Stimulated activated naive CD8-positive, alpha-beta T cell treated with anti-CD3 and anti-CD28 coated beads, Interleukin-15, Interleukin-2, amounts not matched to agents 100 ng/mL and 50 ng/mL, for 24 hours (primary cell): ENCODE data around the gene SCART1.
A peak's percentile ranks its signal among the peaks of the same experiment; 100 is the strongest.
"Not testable (repeated sequence)": the region's sequence is repeated elsewhere in the genome, so short reads cannot be mapped to it uniquely, and the experiment has no call there.

Source experiments
- H3K27ac Mint-ChIP-seq: one replicate; pipeline ENCODE4 v1.8.0; 2021; ENCODE audit warnings: mild to moderate bottlenecking, mixed read lengths
- H3K27me3 Mint-ChIP-seq: one replicate; pipeline ENCODE4 v1.8.0; 2021; ENCODE audit warnings: mixed read lengths
- H3K36me3 Mint-ChIP-seq: one replicate; pipeline ENCODE4 v1.8.0; 2021; ENCODE audit warnings: low read depth, mixed read lengths
- H3K4me1 Mint-ChIP-seq: one replicate; pipeline ENCODE4 v1.8.0; 2021; ENCODE audit warnings: low read depth, mixed read lengths
- H3K4me3 Mint-ChIP-seq: one replicate; pipeline ENCODE4 v1.8.0; 2021; ENCODE audit warnings: mild to moderate bottlenecking, mixed read lengths
- H3K9me3 Mint-ChIP-seq: one replicate; pipeline ENCODE4 v1.8.0; 2021; ENCODE audit warnings: mixed read lengths

SCART1 gene

GRCh38 chr10:133422807-133423771 is 30.7 kb upstream of the SCART1 start:
- H3K4me3 Mint-ChIP-seq: peak overlapping the region; percentile 5

GRCh38 chr10:133424102-133424501 is 29.6 kb upstream of the SCART1 start:
- peaks cover 14% of the 10 kb centered on the region for H3K36me3 Mint-ChIP-seq
- not testable (repeated sequence) for H3K27me3 Mint-ChIP-seq, H3K4me1 Mint-ChIP-seq, H3K4me3 Mint-ChIP-seq, H3K27ac Mint-ChIP-seq, H3K9me3 Mint-ChIP-seq

More at GRCh38 chr10:133422807-133423771, 30.7 kb upstream of the SCART1 start:
- Mint-ChIP-seq H3K27ac (no peak overlapping the region), H3K9me3 (no peaks in the 10 kb centered on the region), H3K4me1 (peaks cover 6% of the 10 kb centered on the region), H3K36me3 (peaks cover 12% of the 10 kb centered on the region), H3K27me3 (no peaks in the 10 kb centered on the region)

DNA sequence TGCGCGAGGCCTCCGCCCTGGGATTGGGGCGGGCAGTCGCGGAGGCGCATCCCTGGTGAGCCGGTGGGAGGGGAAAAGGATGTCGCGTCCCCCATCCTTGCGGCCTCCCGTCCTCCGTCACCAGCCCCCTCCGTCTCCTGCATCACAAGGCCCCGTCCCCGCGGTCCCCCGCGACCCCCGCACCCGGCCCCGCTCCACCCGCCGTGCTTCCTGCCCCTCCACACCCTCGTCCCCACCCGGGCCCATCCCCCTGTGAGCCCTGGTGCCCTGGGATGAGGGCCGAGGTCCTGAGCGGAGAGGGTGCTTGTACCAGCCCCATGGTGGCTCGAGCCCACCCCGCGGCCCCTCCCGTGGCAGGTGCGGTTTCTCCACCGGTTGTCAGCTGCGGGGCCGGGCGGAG is 29.1 kb upstream of the SCART1 start, which contains the start of gene SPRN:
SPRN (minus strand) TSS at position 25 of the 400 bp plus-strand sequence. CDS start 944 bp downstream, outside the sequence.
- H3K4me3 Mint-ChIP-seq: peak within 1 kb of the TSS; percentile 5
- not testable (repeated sequence) for H3K27me3 Mint-ChIP-seq, H3K36me3 Mint-ChIP-seq, H3K27ac Mint-ChIP-seq, H3K9me3 Mint-ChIP-seq, H3K4me1 Mint-ChIP-seq

DNA sequence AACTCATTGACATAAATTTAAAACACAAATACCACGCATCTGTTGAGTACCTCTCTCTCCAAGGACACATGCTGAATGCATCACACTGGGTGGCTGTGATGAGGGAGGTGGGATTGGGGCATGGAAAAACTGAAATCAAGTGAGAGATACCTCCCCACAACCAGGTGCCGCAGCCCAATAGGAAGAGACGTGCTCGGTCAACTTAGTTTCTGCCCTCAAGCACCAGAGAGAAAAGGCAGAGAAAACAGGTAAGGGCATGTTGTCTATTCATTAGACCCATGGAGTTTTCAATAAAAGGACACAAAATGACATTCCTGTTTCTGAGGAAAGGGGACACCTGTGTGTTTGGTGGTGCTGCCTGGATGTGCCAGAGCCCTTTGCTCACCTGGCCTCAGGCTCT is 24.2 kb upstream of the SCART1 start:
- H3K4me3 Mint-ChIP-seq, H3K4me1 Mint-ChIP-seq, H3K27me3 Mint-ChIP-seq, H3K9me3 Mint-ChIP-seq, H3K27ac Mint-ChIP-seq, H3K36me3 Mint-ChIP-seq: not testable (repeated sequence)

- not testable (repeated sequence) for H3K4me1 Mint-ChIP-seq, H3K27me3 Mint-ChIP-seq, H3K4me3 Mint-ChIP-seq, H3K36me3 Mint-ChIP-seq, H3K27ac Mint-ChIP-seq, H3K9me3 Mint-ChIP-seq
These were observed 21.7 kb upstream of the SCART1 start for GRCh38 chr10:133431888-133432613.

- not testable (repeated sequence) for H3K4me3 Mint-ChIP-seq, H3K27ac Mint-ChIP-seq, H3K27me3 Mint-ChIP-seq, H3K9me3 Mint-ChIP-seq, H3K36me3 Mint-ChIP-seq, H3K4me1 Mint-ChIP-seq
These were observed 21.0 kb upstream of the SCART1 start for GRCh38 chr10:133432789-133433188.

GRCh38 chr10:133438711-133439273 is 15.0 kb upstream of the SCART1 start:
- peaks cover 9% of the 10 kb centered on the region for H3K27me3 Mint-ChIP-seq
- no peaks in the 10 kb centered on the region for H3K9me3 Mint-ChIP-seq

GRCh38 chr10:133439517-133440461 is 14.0 kb upstream of the SCART1 start:
- no peak overlapping the region for H3K4me3 Mint-ChIP-seq
- H3K9me3 Mint-ChIP-seq: no peaks in the 10 kb centered on the region
- H3K27me3 Mint-ChIP-seq: peaks cover 9% of the 10 kb centered on the region
- H3K4me1 Mint-ChIP-seq: peaks cover 26% of the 10 kb centered on the region
- no peaks in the 10 kb centered on the region for H3K36me3 Mint-ChIP-seq
- H3K27ac Mint-ChIP-seq: no peak overlapping the region

More at GRCh38 chr10:133438711-133439273, 15.0 kb upstream of the SCART1 start:
- H3K36me3 Mint-ChIP-seq: no peaks in the 10 kb centered on the region
- H3K4me3 Mint-ChIP-seq: no peak overlapping the region
- H3K4me1 Mint-ChIP-seq: peaks cover 26% of the 10 kb centered on the region
- no peak overlapping the region for H3K27ac Mint-ChIP-seq

- Mint-ChIP-seq H3K27me3 (peaks cover 5% of the 10 kb centered on the region), H3K4me3 (no peak overlapping the region)
These were observed 13.0 kb upstream of the SCART1 start for GRCh38 chr10:133440633-133441285.

DNA sequence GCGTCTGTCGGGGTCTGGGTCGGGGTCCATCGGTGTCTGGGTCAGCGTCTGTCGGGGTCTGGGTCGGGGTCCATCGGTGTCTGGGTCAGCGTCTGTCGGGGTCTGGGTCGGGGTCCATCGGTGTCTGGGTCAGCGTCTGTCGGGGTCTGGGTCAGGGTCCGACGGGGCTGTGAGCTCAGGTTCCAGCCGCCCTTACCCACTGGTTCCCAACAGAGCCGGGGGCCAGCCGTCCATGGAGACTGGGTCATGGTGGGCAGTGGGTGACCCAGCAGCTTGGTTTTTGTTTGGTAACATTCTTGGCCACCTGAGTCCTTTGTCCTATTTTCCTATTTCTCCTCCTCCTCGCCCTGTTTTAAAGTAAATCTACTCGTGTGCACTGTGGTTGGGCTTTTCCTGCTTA is 12.4 kb upstream of the SCART1 start:
- not testable (repeated sequence) for H3K4me3 Mint-ChIP-seq, H3K27me3 Mint-ChIP-seq, H3K9me3 Mint-ChIP-seq, H3K36me3 Mint-ChIP-seq, H3K27ac Mint-ChIP-seq
- peaks cover 26% of the 10 kb centered on the region for H3K4me1 Mint-ChIP-seq

More at GRCh38 chr10:133440633-133441285, 13.0 kb upstream of the SCART1 start:
- H3K27ac Mint-ChIP-seq: no peak overlapping the region
- no peaks in the 10 kb centered on the region for H3K9me3 Mint-ChIP-seq
- peaks cover 26% of the 10 kb centered on the region for H3K4me1 Mint-ChIP-seq
- H3K36me3 Mint-ChIP-seq: no peaks in the 10 kb centered on the region

DNA sequence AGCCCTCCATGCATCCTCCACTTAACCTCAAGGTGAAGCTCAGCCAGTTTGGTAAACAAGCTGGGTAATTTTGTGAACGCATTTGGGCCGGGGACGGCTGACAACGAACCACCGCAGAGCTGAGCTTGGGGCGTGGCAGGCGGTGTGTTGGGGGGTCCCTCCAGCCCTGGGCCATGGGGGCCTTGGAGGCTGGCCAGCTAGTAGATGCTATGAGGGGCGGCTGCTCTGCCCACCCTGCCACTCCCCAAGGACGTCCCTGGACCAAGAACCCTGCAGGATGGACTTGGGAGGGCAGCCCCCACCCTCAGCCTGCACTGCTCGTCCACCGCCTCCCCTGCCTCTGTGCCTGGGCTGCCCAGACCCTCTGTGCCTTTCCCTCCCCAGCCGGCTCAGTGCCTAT is 12.0 kb upstream of the SCART1 start:
- peaks cover 26% of the 10 kb centered on the region for H3K4me1 Mint-ChIP-seq
- H3K36me3 Mint-ChIP-seq: peaks cover 3% of the 10 kb centered on the region
- H3K9me3 Mint-ChIP-seq: peaks cover 3% of the 10 kb centered on the region
- H3K4me3 Mint-ChIP-seq: no peak overlapping the region
- H3K27ac Mint-ChIP-seq: no peak overlapping the region
- H3K27me3 Mint-ChIP-seq: peaks cover 3% of the 10 kb centered on the region

DNA sequence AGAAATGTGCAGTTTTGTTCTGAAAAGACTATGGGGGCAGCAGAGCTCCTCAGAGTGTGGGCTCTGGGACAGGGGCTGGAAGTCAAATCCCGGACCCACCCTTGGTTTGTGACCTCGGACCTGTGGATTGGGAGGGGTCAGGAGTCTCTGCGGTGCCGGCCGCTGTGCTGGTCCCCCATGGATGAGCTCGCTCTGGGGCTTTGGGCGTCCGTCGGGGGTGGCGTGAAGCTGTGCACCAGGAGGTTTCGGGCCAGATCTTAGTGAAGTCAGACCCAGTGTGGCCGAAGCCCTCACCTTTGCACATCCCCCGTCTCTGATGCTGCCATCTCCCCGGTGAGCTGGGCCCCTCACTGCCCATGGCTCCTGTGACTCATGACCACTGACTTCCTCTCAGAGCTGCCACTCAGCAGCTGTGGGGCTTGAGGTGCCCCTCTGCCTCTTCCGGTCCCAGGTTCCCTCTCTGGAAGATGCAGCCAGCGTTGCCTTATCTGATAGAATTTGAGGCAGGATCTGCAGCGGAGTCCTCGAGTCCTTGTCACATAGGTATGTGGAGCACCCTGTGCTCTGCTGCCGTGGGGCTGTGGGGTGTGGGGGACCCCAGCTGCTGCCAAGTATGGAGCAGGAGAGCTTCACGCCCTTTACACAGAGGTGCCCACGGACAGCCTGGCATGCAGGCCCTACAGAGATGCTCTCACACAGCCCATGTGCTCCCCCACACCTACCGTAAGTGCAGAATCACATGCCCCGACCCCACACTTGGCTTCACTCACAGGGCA is 11.4 kb upstream of the SCART1 start:
- H3K4me1 Mint-ChIP-seq: peaks cover 26% of the 10 kb centered on the region
- peak overlapping the region; percentile 23 for H3K4me3 Mint-ChIP-seq
- peaks cover 6% of the 10 kb centered on the region for H3K9me3 Mint-ChIP-seq
- no peak overlapping the region for H3K27ac Mint-ChIP-seq
- H3K27me3 Mint-ChIP-seq: peaks cover 5% of the 10 kb centered on the region
- H3K36me3 Mint-ChIP-seq: peaks cover 5% of the 10 kb centered on the region
